Stimulated activated naive B cell treated with anti-CD40 and anti-IgM and Interleukin-4, amounts not matched to agents 10 μg/mL and 1 μg/mL and 100 μg/mL, for 72 hours (primary cell): ENCODE results near the gene TSHZ2.

ENCODE experiments used
- ATAC-seq, 2 donors: fragments of 150-1000 bp; cut with Tn5 transposase; replicated peaks; 2 replicates each; pipeline ENCODE4 v1.10.0; 2021; ENCODE audit warnings: moderate library complexity in 1 of 2
- DNase-seq: peaks from one replicate; pipeline ENCODE4 v3.0.0; 2021
- H3K27ac Mint-ChIP-seq: one replicate; pipeline ENCODE4 v1.8.0; 2022; ENCODE audit warnings: mild to moderate bottlenecking, mixed read lengths
- H3K27me3 Mint-ChIP-seq, 2 donors: one replicate each; pipeline ENCODE4 v1.8.0; 2022; ENCODE audit warnings: mixed read lengths in 2 of 2
- H3K36me3 Mint-ChIP-seq, 2 donors: one replicate each; pipeline ENCODE4 v1.8.0; 2022; ENCODE audit warnings: mixed read lengths in 2 of 2, mild to moderate bottlenecking in 1 of 2
- H3K4me1 Mint-ChIP-seq, 2 donors: one replicate each; pipeline ENCODE4 v1.8.0; 2022; ENCODE audit warnings: mixed read lengths in 2 of 2, mild to moderate bottlenecking in 1 of 2
- H3K4me3 Mint-ChIP-seq, 2 donors: one replicate each; pipeline ENCODE4 v1.8.0; 2022; ENCODE audit warnings: mild to moderate bottlenecking in 2 of 2, mixed read lengths in 2 of 2, moderate library complexity in 1 of 2
- H3K9me3 Mint-ChIP-seq, 2 donors: one replicate each; pipeline ENCODE4 v1.8.0; 2022; ENCODE audit warnings: mixed read lengths in 2 of 2, mild to moderate bottlenecking in 1 of 2

The TSHZ2 gene

GRCh38 chr20:52974179-52974594, 2.0 kb downstream of the TSHZ2 start:
- peak overlapping the region; percentile 17 to 28 for H3K4me3 Mint-ChIP-seq
- DNase-seq (no peak), ATAC-seq (no peak)
- H3K36me3 Mint-ChIP-seq: peaks cover 0 to 3% of the 10 kb centered on the region in 2 donors
- peaks cover 9 to 25% of the 10 kb centered on the region in 2 donors for H3K4me1 Mint-ChIP-seq
- H3K9me3 Mint-ChIP-seq: peaks cover 0 to 2% of the 10 kb centered on the region in 2 donors
- H3K27ac Mint-ChIP-seq: no peak overlapping the region
- H3K27me3 Mint-ChIP-seq: peaks cover 58 to 80% of the 10 kb centered on the region in 2 donors

GRCh38 chr20:52975029-52975732, 3.0 kb downstream of the TSHZ2 start:
- ATAC-seq: no peak
- peaks cover 0 to 3% of the 10 kb centered on the region in 2 donors for H3K36me3 Mint-ChIP-seq
- no peak overlapping the region for H3K4me3 Mint-ChIP-seq
- DNase-seq: no peak
- peaks cover 0 to 2% of the 10 kb centered on the region in 2 donors for H3K9me3 Mint-ChIP-seq
- no peak overlapping the region for H3K27ac Mint-ChIP-seq
- peaks cover 9 to 25% of the 10 kb centered on the region in 2 donors for H3K4me1 Mint-ChIP-seq
- H3K27me3 Mint-ChIP-seq: peaks cover 58 to 70% of the 10 kb centered on the region in 2 donors

- Mint-ChIP-seq H3K4me3 (no peak overlapping the region), H3K9me3 (peaks cover 0 to 2% of the 10 kb centered on the region in 2 donors), H3K27me3 (peaks cover 52 to 69% of the 10 kb centered on the region in 2 donors), H3K36me3 (peaks cover 0 to 3% of the 10 kb centered on the region in 2 donors), H3K4me1 (peaks cover 9 to 25% of the 10 kb centered on the region in 2 donors), H3K27ac (no peak overlapping the region)
- DNase-seq: no peak
- no peak for ATAC-seq
Measured at GRCh38 chr20:52975803-52976531, 3.8 kb downstream of the TSHZ2 start.

GRCh38 chr20:52978851-52979250, 6.7 kb downstream of the TSHZ2 start:
- no peak overlapping the region for H3K4me3 Mint-ChIP-seq
- DNase-seq (no peak), ATAC-seq (no peak)
- peaks cover 0 to 3% of the 10 kb centered on the region in 2 donors for H3K4me1 Mint-ChIP-seq
- peaks cover 37 to 43% of the 10 kb centered on the region in 2 donors for H3K27me3 Mint-ChIP-seq
- H3K27ac Mint-ChIP-seq: no peak overlapping the region
- H3K36me3 Mint-ChIP-seq: no peaks in the 10 kb centered on the region
- no peaks in the 10 kb centered on the region for H3K9me3 Mint-ChIP-seq

GRCh38 chr20:52981051-52981450, 8.9 kb downstream of the TSHZ2 start:
- peaks cover 0 to 4% of the 10 kb centered on the region in 2 donors for H3K4me1 Mint-ChIP-seq
- ATAC-seq: no peak
- no peaks in the 10 kb centered on the region for H3K36me3 Mint-ChIP-seq
- H3K4me3 Mint-ChIP-seq: no peak overlapping the region
- DNase-seq: no peak
- peaks cover 0 to 2% of the 10 kb centered on the region in 2 donors for H3K9me3 Mint-ChIP-seq
- H3K27ac Mint-ChIP-seq: no peak overlapping the region
- H3K27me3 Mint-ChIP-seq: peaks cover 29 to 30% of the 10 kb centered on the region in 2 donors

GRCh38 chr20:52983726-52984450, 11.7 kb downstream of the TSHZ2 start:
- peak overlapping the region; percentile 43 for H3K27ac Mint-ChIP-seq
- peaks cover 0 to 4% of the 10 kb centered on the region in 2 donors for H3K4me1 Mint-ChIP-seq
- no peak for ATAC-seq

GRCh38 chr20:52984451-52984810, 12.3 kb downstream of the TSHZ2 start:
- peaks cover 16 to 21% of the 10 kb centered on the region in 2 donors for H3K27me3 Mint-ChIP-seq
- peaks cover 0 to 2% of the 10 kb centered on the region in 2 donors for H3K9me3 Mint-ChIP-seq
- H3K27ac Mint-ChIP-seq: no peak overlapping the region
- no peak for DNase-seq
- ATAC-seq: no peak
- no peaks in the 10 kb centered on the region for H3K36me3 Mint-ChIP-seq
- H3K4me3 Mint-ChIP-seq: no peak overlapping the region
- H3K4me1 Mint-ChIP-seq: peaks cover 0 to 4% of the 10 kb centered on the region in 2 donors

More at GRCh38 chr20:52983726-52984450, 11.7 kb downstream of the TSHZ2 start:
- Mint-ChIP-seq H3K27me3 (peaks cover 16 to 21% of the 10 kb centered on the region in 2 donors), H3K9me3 (peaks cover 0 to 2% of the 10 kb centered on the region in 2 donors), H3K36me3 (no peaks in the 10 kb centered on the region), H3K4me3 (no peak overlapping the region)
- no peak for DNase-seq

GRCh38 chr20:52985687-52986086, 13.5 kb downstream of the TSHZ2 start:
- peaks cover 0 to 2% of the 10 kb centered on the region in 2 donors for H3K9me3 Mint-ChIP-seq
- no peak overlapping the region for H3K27ac Mint-ChIP-seq
- no peak for DNase-seq
- ATAC-seq: no peak
- peaks cover 12 to 17% of the 10 kb centered on the region in 2 donors for H3K27me3 Mint-ChIP-seq
- H3K4me1 Mint-ChIP-seq: peaks cover 0 to 4% of the 10 kb centered on the region in 2 donors
- H3K36me3 Mint-ChIP-seq: no peaks in the 10 kb centered on the region
- no peak overlapping the region for H3K4me3 Mint-ChIP-seq

- H3K4me3 Mint-ChIP-seq: no peak overlapping the region
- peaks cover 0 to 2% of the 10 kb centered on the region in 2 donors for H3K9me3 Mint-ChIP-seq
- no peaks in the 10 kb centered on the region for H3K36me3 Mint-ChIP-seq
- ATAC-seq: no peak
- peaks cover 0 to 4% of the 10 kb centered on the region in 2 donors for H3K4me1 Mint-ChIP-seq
- no peak for DNase-seq
- peaks cover 10 to 17% of the 10 kb centered on the region in 2 donors for H3K27me3 Mint-ChIP-seq
- no peak overlapping the region for H3K27ac Mint-ChIP-seq
Measured at GRCh38 chr20:52987295-52987694, 15.1 kb downstream of the TSHZ2 start.

- DNase-seq (no peak), ATAC-seq (no peak)
- H3K9me3 Mint-ChIP-seq: peaks cover 0 to 2% of the 10 kb centered on the region in 2 donors
- H3K4me3 Mint-ChIP-seq: no peak overlapping the region
- no peak overlapping the region for H3K27ac Mint-ChIP-seq
- H3K27me3 Mint-ChIP-seq: peaks cover 9 to 16% of the 10 kb centered on the region in 2 donors
- H3K36me3 Mint-ChIP-seq: no peaks in the 10 kb centered on the region
- no peaks in the 10 kb centered on the region for H3K4me1 Mint-ChIP-seq
Measured at GRCh38 chr20:52991830-52992229, 19.7 kb downstream of the TSHZ2 start.

GRCh38 chr20:52992632-52993031, 20.5 kb downstream of the TSHZ2 start:
- H3K4me1 Mint-ChIP-seq: no peaks in the 10 kb centered on the region
- H3K4me3 Mint-ChIP-seq: no peak overlapping the region
- DNase-seq (no peak), ATAC-seq (no peak)
- H3K27me3 Mint-ChIP-seq: peaks cover 13 to 16% of the 10 kb centered on the region in 2 donors
- no peak overlapping the region for H3K27ac Mint-ChIP-seq
- peaks cover 0 to 2% of the 10 kb centered on the region in 2 donors for H3K9me3 Mint-ChIP-seq
- H3K36me3 Mint-ChIP-seq: no peaks in the 10 kb centered on the region

- Mint-ChIP-seq H3K9me3 (peaks cover 0 to 2% of the 10 kb centered on the region in 2 donors), H3K36me3 (no peaks in the 10 kb centered on the region), H3K27ac (no peak overlapping the region), H3K27me3 (peaks cover 13 to 16% of the 10 kb centered on the region in 2 donors), H3K4me3 (no peak overlapping the region), H3K4me1 (no peaks in the 10 kb centered on the region)
- no peak for DNase-seq
- no peak for ATAC-seq
Measured at GRCh38 chr20:52993076-52993475, 20.9 kb downstream of the TSHZ2 start.

- no peak for ATAC-seq
- H3K27ac Mint-ChIP-seq: no peak overlapping the region
- H3K4me1 Mint-ChIP-seq: no peaks in the 10 kb centered on the region
- H3K9me3 Mint-ChIP-seq: peaks cover 0 to 2% of the 10 kb centered on the region in 2 donors
- DNase-seq: no peak
- no peak overlapping the region for H3K4me3 Mint-ChIP-seq
- H3K27me3 Mint-ChIP-seq: peaks cover 13 to 16% of the 10 kb centered on the region in 2 donors
- no peaks in the 10 kb centered on the region for H3K36me3 Mint-ChIP-seq
Measured at GRCh38 chr20:52994184-52994970, 22.2 kb downstream of the TSHZ2 start.
